Stimulated activated CD8-positive, alpha-beta memory T cell treated with anti-CD3 and anti-CD28 coated beads, Interleukin-12 subunit alpha, Interleukin-12 subunit beta, amount 100 ng/mL, for 4 hours (primary cell): ENCODE results near the gene SRPK2.

Experiments used
- DNase-seq: peaks from one replicate; pipeline ENCODE4 v3.0.0-alpha.2; 2020; ENCODE audit warnings: low read depth

Gene SRPK2

GRCh38 chr7:105097619-105098018, 291.1 kb downstream of the SRPK2 start:
- no peak for DNase-seq

- DNase-seq: no peak
These were observed 292.4 kb downstream of the SRPK2 start for GRCh38 chr7:105096306-105096705.

- no peak for DNase-seq
These were observed 293.8 kb downstream of the SRPK2 start for GRCh38 chr7:105094966-105095365.

GRCh38 chr7:105088456-105088855, 300.3 kb downstream of the SRPK2 start:
- DNase-seq: no peak

- DNase-seq: no peak
These were observed 300.7 kb downstream of the SRPK2 start for GRCh38 chr7:105087981-105088380.

- no peak for DNase-seq
These were observed 301.9 kb downstream of the SRPK2 start for GRCh38 chr7:105086850-105087249.

GRCh38 chr7:105084581-105084980, 304.1 kb downstream of the SRPK2 start:
- no peak for DNase-seq

GRCh38 chr7:105079348-105079747, 309.4 kb downstream of the SRPK2 start:
- no peak for DNase-seq

- DNase-seq: no peak
These were observed 315.6 kb downstream of the SRPK2 start for GRCh38 chr7:105073143-105073542.

- no peak for DNase-seq
These were observed 319.8 kb downstream of the SRPK2 start for GRCh38 chr7:105068886-105069285.

- no peak for DNase-seq
These were observed 321.0 kb downstream of the SRPK2 start for GRCh38 chr7:105067691-105068090.
